ENCODE results near the gene MPPED2.

MPPED2 gene

DNA sequence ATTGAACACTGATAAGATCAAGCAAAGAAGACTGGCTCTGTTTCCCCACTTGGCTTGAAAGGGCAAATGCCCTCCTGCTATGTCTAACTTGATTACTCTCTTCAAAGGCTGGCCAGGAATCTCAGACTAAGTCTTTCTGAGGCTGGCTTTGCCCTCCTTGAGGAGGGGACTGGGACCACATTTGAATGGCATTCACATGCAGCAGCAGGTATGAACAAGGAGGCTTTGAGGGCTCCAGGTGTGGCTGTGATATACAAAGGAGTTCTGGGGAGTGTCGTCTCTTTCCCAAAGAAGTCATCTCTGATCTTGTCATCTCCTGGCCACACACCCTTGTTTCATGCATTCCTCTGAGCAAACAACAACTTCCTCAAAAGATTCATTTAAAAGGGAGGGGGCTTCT is 132.4 kb downstream of the MPPED2 start:
- Histone ChIP-seq H3K9me3 (ENCODE audit: control extremely low read depth in 1 of 5, control insufficient read depth in 4 of 5, insufficient read depth in 2 of 5, low read depth in 1 of 5, low read length in 4 of 5) (no peaks in the 10 kb centered on the region), H3K27ac (ENCODE audit: insufficient read depth in 1 of 2, low read depth in 1 of 2, low read length in 2 of 2, poor library complexity in 1 of 2, severe bottlenecking in 2 of 2) (no peak overlapping the region), H3K4me1 (ENCODE audit: control extremely low read depth in 1 of 4, control insufficient read depth in 4 of 4, insufficient read depth in 4 of 4, low read length in 3 of 4) (no peaks in the 10 kb centered on the region), H3K36me3 (ENCODE audit: control insufficient read depth in 4 of 4, insufficient read depth in 4 of 4, low read length in 3 of 4) (no peaks in the 10 kb centered on the region), H3K4me3 (ENCODE audit: control insufficient read depth in 1 of 7, extremely low read depth in 1 of 7, insufficient read depth in 4 of 7, low read depth in 2 of 7, low read length in 6 of 7) (no peak overlapping the region), H3K27me3 (replicated peaks in 2 of 5; ENCODE audit: control insufficient read depth in 4 of 5, insufficient read depth in 5 of 5, low read length in 4 of 5) (no peaks in the 10 kb centered on the region)
- WGBS (ENCODE audit: insufficient coverage) = no CpG with 5 or more reads among the region's 1 CpG
- no peak for DNase-seq
- ChIA-PET CTCF (no interaction called here), POLR2A (no interaction called here)

DNA sequence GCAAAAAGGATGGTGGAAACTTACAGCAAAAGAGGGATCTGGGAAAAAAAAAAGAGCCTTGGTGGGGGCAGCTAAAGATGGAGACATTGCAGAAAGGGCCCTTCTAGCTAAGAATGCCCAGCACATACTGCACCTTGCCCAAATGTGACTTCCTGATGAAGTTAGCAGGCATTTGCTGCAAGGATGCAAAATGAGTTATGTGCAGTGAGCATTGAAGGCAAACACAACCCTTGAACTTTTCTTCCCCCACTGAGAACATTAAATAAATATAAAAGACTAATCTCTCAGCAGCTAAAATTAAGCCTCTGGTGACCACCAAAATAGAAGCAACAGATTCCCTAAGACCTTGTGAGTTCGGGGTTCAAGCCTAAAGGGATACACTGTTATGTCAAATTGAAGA is 133.3 kb downstream of the MPPED2 start:
- no peak for DNase-seq
- Histone ChIP-seq H3K36me3 (ENCODE audit: control insufficient read depth in 4 of 4, insufficient read depth in 4 of 4, low read length in 3 of 4) (no peaks in the 10 kb centered on the region), H3K27me3 (replicated peaks in 2 of 5; ENCODE audit: control insufficient read depth in 4 of 5, insufficient read depth in 5 of 5, low read length in 4 of 5) (no peaks in the 10 kb centered on the region), H3K4me3 (ENCODE audit: control insufficient read depth in 1 of 7, extremely low read depth in 1 of 7, insufficient read depth in 4 of 7, low read depth in 2 of 7, low read length in 6 of 7) (no peak overlapping the region), H3K4me1 (ENCODE audit: control extremely low read depth in 1 of 4, control insufficient read depth in 4 of 4, insufficient read depth in 4 of 4, low read length in 3 of 4) (no peaks in the 10 kb centered on the region), H3K27ac (ENCODE audit: insufficient read depth in 1 of 2, low read depth in 1 of 2, low read length in 2 of 2, poor library complexity in 1 of 2, severe bottlenecking in 2 of 2) (no peak overlapping the region), H3K9me3 (ENCODE audit: control extremely low read depth in 1 of 5, control insufficient read depth in 4 of 5, insufficient read depth in 2 of 5, low read depth in 1 of 5, low read length in 4 of 5) (no peaks in the 10 kb centered on the region)
- ChIA-PET CTCF (no interaction called here), POLR2A (no interaction called here)
- WGBS (ENCODE audit: insufficient coverage) = 100% methylated on average over 1 of the region's 1 CpG

DNA sequence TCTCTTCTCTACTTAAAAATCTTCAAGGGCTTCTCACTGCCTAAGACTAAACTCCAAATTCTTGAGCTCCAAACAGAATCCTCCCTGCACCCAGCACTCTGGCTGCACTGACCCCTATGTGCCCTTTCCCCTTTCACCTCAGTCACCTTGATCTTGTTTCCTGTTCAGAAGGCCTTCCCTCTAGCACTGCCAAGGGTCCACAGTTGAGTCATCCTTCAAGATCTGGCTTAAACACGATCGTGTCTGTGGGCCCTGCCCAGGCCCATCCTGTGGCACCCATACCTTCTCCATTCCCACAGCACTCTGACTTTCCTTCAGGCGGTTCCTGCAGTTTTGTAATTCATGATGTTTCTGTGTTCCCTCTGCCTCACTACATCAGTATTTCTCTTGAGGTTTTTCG is 134.0 kb downstream of the MPPED2 start:
- POLR2A ChIA-PET = no interaction called here
- Histone ChIP-seq H3K9me3 (ENCODE audit: control extremely low read depth in 1 of 5, control insufficient read depth in 4 of 5, insufficient read depth in 2 of 5, low read depth in 1 of 5, low read length in 4 of 5) (no peaks in the 10 kb centered on the region), H3K27me3 (replicated peaks in 2 of 5; ENCODE audit: control insufficient read depth in 4 of 5, insufficient read depth in 5 of 5, low read length in 4 of 5) (no peaks in the 10 kb centered on the region), H3K27ac (ENCODE audit: insufficient read depth in 1 of 2, low read depth in 1 of 2, low read length in 2 of 2, poor library complexity in 1 of 2, severe bottlenecking in 2 of 2) (no peak overlapping the region), H3K36me3 (ENCODE audit: control insufficient read depth in 4 of 4, insufficient read depth in 4 of 4, low read length in 3 of 4) (no peaks in the 10 kb centered on the region), H3K4me3 (ENCODE audit: control insufficient read depth in 1 of 7, extremely low read depth in 1 of 7, insufficient read depth in 4 of 7, low read depth in 2 of 7, low read length in 6 of 7) (no peak overlapping the region), H3K4me1 (ENCODE audit: control extremely low read depth in 1 of 4, control insufficient read depth in 4 of 4, insufficient read depth in 4 of 4, low read length in 3 of 4) (no peaks in the 10 kb centered on the region)
- WGBS (ENCODE audit: insufficient coverage) = 100% methylated on average over 3 of the region's 4 CpGs
- CTCF ChIA-PET = no interaction called here
- no peak for DNase-seq

DNA sequence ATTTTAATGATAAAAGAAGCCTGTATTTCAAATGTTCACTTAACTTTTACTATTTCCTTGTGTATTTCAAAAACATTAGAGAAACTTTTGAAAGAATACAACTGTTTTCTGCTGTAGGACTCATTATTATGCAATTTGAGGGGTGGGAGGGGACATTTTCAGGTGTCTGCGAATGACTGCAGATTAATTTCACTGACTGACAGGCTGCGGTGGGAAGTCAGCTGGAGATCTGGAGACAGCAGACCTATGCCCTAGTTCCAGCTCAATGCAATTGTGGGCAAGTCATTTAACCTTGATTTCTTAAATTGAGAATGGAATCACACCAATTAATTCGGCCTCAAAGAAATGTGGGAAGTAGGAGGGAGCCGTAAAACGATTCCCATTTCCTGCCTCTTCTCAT is 134.5 kb downstream of the MPPED2 start:
- 100% methylated on average over 4 of the region's 5 CpGs for WGBS (ENCODE audit: insufficient coverage)
- ChIA-PET CTCF (no interaction called here), POLR2A (no interaction called here)
- Histone ChIP-seq H3K9me3 (ENCODE audit: control extremely low read depth in 1 of 5, control insufficient read depth in 4 of 5, insufficient read depth in 2 of 5, low read depth in 1 of 5, low read length in 4 of 5) (no peaks in the 10 kb centered on the region), H3K4me3 (ENCODE audit: control insufficient read depth in 1 of 7, extremely low read depth in 1 of 7, insufficient read depth in 4 of 7, low read depth in 2 of 7, low read length in 6 of 7) (no peak overlapping the region), H3K27me3 (replicated peaks in 2 of 5; ENCODE audit: control insufficient read depth in 4 of 5, insufficient read depth in 5 of 5, low read length in 4 of 5) (no peaks in the 10 kb centered on the region), H3K36me3 (ENCODE audit: control insufficient read depth in 4 of 4, insufficient read depth in 4 of 4, low read length in 3 of 4) (no peaks in the 10 kb centered on the region), H3K27ac (ENCODE audit: insufficient read depth in 1 of 2, low read depth in 1 of 2, low read length in 2 of 2, poor library complexity in 1 of 2, severe bottlenecking in 2 of 2) (no peak overlapping the region), H3K4me1 (ENCODE audit: control extremely low read depth in 1 of 4, control insufficient read depth in 4 of 4, insufficient read depth in 4 of 4, low read length in 3 of 4) (no peaks in the 10 kb centered on the region)
- DNase-seq = no peak

DNA sequence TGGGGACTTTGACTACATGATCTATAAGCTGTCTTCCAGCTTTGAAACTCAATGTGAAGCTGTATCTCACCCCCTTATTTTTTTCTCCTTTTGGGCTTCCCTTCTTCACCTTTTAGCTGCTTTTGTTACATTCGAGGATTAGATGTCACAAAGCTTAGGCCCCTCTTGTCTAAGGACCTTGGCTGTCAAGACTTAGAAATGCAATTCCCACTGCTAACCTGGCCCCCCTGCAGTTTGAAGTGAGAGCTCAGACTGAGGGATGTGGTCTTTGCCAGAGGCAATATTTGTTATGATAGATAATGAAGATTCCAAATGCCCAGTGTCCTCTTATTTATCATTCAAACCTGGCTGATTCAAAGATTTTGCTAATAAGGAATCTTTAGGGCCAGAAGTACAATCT is 135.0 kb downstream of the MPPED2 start:
- no peaks in the 10 kb centered on the region for H3K4me1 ChIP-seq (ENCODE audit: control extremely low read depth in 1 of 4, control insufficient read depth in 4 of 4, insufficient read depth in 4 of 4, low read length in 3 of 4)
- no CpG with 5 or more reads among the region's 1 CpG for WGBS (ENCODE audit: insufficient coverage)
- DNase-seq = no peak
- no peaks in the 10 kb centered on the region for H3K36me3 ChIP-seq (ENCODE audit: control insufficient read depth in 4 of 4, insufficient read depth in 4 of 4, low read length in 3 of 4)
- no peaks in the 10 kb centered on the region for H3K9me3 ChIP-seq (ENCODE audit: control extremely low read depth in 1 of 5, control insufficient read depth in 4 of 5, insufficient read depth in 2 of 5, low read depth in 1 of 5, low read length in 4 of 5)
- H3K27ac ChIP-seq (ENCODE audit: insufficient read depth in 1 of 2, low read depth in 1 of 2, low read length in 2 of 2, poor library complexity in 1 of 2, severe bottlenecking in 2 of 2) = no peak overlapping the region
- CTCF ChIA-PET = no interaction called here
- H3K27me3 ChIP-seq (replicated peaks in 2 of 5; ENCODE audit: control insufficient read depth in 4 of 5, insufficient read depth in 5 of 5, low read length in 4 of 5) = no peaks in the 10 kb centered on the region
- H3K4me3 ChIP-seq (ENCODE audit: control insufficient read depth in 1 of 7, extremely low read depth in 1 of 7, insufficient read depth in 4 of 7, low read depth in 2 of 7, low read length in 6 of 7) = no peak overlapping the region
- POLR2A ChIA-PET = no interaction called here

DNA sequence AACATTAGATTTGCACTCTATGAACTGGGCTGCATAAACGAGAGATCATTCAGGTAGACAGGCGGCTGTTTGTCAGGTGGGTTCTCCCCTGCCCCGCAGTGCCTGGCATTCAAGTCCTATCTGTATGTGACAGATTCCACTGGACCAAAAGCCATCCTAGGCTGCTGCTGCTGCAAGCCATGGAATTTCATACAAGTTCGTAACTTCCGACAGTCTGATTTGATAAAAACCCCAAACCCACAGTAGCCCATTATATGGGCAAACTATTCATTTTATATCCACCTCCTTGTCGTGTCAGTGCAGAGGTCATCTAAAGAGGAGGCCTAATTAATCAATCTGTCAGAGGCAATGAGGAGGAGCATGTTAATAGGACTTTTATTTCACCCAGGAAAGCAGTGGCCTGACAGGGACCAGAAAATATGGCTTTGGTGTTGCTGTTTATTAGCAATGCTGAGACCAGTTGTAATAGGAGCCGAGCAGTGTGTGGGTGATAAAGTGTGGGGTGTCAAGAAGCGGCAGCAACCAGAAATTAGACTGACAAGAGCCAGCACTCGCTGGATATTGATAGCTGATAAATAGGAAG is 139.0 kb downstream of the MPPED2 start:
- no peaks in the 10 kb centered on the region for H3K4me1 ChIP-seq (ENCODE audit: control extremely low read depth in 1 of 4, control insufficient read depth in 4 of 4, insufficient read depth in 4 of 4, low read length in 3 of 4)
- H3K4me3 ChIP-seq (ENCODE audit: control insufficient read depth in 1 of 7, extremely low read depth in 1 of 7, insufficient read depth in 4 of 7, low read depth in 2 of 7, low read length in 6 of 7) = no peak overlapping the region
- H3K36me3 ChIP-seq (ENCODE audit: control insufficient read depth in 4 of 4, insufficient read depth in 4 of 4, low read length in 3 of 4) = no peaks in the 10 kb centered on the region
- WGBS (ENCODE audit: insufficient coverage) = 98% methylated on average over 6 of the region's 9 CpGs
- H3K27ac ChIP-seq (ENCODE audit: insufficient read depth in 1 of 2, low read depth in 1 of 2, low read length in 2 of 2, poor library complexity in 1 of 2, severe bottlenecking in 2 of 2) = no peak overlapping the region
- no peaks in the 10 kb centered on the region for H3K9me3 ChIP-seq (ENCODE audit: control extremely low read depth in 1 of 5, control insufficient read depth in 4 of 5, insufficient read depth in 2 of 5, low read depth in 1 of 5, low read length in 4 of 5)
- ChIA-PET POLR2A (no interaction called here), CTCF (interaction anchor here (1.8 kb wide), 1 partner anchor 40 kb away, joined by 4 read pairs; no protein-coding TSS in a partner anchor)
- no peak for DNase-seq
- H3K27me3 ChIP-seq (replicated peaks in 2 of 5; ENCODE audit: control insufficient read depth in 4 of 5, insufficient read depth in 5 of 5, low read length in 4 of 5) = no peaks in the 10 kb centered on the region

DNA sequence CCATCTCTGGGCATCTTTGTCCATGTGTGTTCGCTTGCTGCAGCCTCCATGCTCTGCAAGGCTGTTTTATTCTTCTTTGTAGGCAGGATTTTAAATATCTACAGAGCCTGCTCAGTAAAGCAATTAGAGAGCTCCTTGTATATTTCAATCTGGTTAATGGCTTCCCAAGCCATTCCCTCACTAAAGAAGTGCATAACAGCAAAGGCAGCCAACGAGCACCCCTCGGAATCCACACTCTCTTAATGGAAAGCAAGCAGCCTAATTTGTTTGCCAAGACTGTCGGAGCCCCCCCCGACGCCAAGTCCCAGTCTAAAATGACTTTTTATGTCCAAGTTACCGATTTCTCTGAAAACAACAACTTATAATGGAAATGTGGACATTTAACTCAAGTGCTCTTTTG is 139.6 kb downstream of the MPPED2 start:
- Histone ChIP-seq H3K27ac (ENCODE audit: insufficient read depth in 1 of 2, low read depth in 1 of 2, low read length in 2 of 2, poor library complexity in 1 of 2, severe bottlenecking in 2 of 2) (no peak overlapping the region), H3K4me1 (ENCODE audit: control extremely low read depth in 1 of 4, control insufficient read depth in 4 of 4, insufficient read depth in 4 of 4, low read length in 3 of 4) (no peaks in the 10 kb centered on the region), H3K9me3 (ENCODE audit: control extremely low read depth in 1 of 5, control insufficient read depth in 4 of 5, insufficient read depth in 2 of 5, low read depth in 1 of 5, low read length in 4 of 5) (no peaks in the 10 kb centered on the region), H3K4me3 (ENCODE audit: control insufficient read depth in 1 of 7, extremely low read depth in 1 of 7, insufficient read depth in 4 of 7, low read depth in 2 of 7, low read length in 6 of 7) (no peak overlapping the region), H3K27me3 (replicated peaks in 2 of 5; ENCODE audit: control insufficient read depth in 4 of 5, insufficient read depth in 5 of 5, low read length in 4 of 5) (no peaks in the 10 kb centered on the region), H3K36me3 (ENCODE audit: control insufficient read depth in 4 of 4, insufficient read depth in 4 of 4, low read length in 3 of 4) (no peaks in the 10 kb centered on the region)
- DNase-seq = no peak
- CTCF ChIA-PET = interaction anchor here (1.8 kb wide), 1 partner anchor 41 kb away, joined by 4 read pairs; no protein-coding TSS in a partner anchor
- 100% methylated on average over 2 of the region's 7 CpGs for WGBS (ENCODE audit: insufficient coverage)
- POLR2A ChIA-PET = no interaction called here
